ENCODE measurements around the gene THBS2. TPM values are rescaled to one million over a fixed set of nuclear protein-coding genes. Genes with fewer than 3 reads are reported as not detected.
A peak's percentile ranks its signal among the peaks of the same experiment; 100 is the strongest.

Gene THBS2
- total and polyA plus RNA-seq, 4 experiments from 2014 or later: 0.09 to 0.14 TPM; not detected in 2

DNA sequence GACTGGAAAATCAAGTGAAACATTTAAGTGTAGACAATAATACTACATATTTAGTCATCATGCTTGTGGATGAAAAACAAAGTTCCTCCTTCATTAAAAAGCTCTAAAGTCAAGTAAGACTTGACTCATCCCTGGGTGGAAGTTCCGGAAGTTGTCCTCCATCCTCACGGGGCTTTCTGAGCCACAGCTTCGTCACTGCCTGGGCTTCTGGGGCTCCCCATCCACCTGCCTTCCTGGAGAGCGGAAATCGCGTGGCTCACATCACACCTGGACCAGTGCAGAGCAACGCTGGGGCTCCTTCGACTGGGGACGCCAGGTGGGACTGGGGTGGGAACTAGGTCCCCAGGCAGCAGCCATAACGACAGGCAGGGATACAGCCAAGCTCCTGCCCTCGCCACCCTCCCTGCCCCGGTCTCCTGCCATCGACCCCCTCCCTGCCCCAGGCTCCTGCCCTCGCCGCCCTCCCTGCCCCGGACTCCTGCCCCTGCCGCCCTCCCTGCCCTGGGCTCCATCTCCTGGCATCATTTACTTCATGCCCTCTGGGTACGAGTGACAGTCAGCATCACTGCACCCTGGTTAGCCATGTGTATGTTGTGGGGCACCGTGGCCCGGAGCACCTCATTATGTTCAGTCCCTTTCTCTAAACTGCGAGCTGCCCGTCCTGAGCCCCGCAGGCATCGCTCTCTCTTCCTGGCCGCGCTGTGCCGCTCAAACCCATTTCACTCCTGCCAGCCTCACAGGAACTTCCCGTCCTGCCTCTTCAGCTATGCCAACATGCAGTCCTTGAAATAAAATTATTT is 12.9 kb downstream of the THBS2 start:
- H3K9me3 ChIP-seq (ENCODE audit: control insufficient read depth in 1 of 2, low read length in 2 of 2): no peaks in the 10 kb centered on the region
- intact Hi-C loops (cut with micrococcal nuclease): no loop called here
- Mint-ChIP-seq H3K27ac (no peak overlapping the region), H3K36me3 (no peaks in the 10 kb centered on the region), H3K4me1 (no peaks in the 10 kb centered on the region), H3K9me3 (no peaks in the 10 kb centered on the region), H3K4me3 (no peak overlapping the region), H3K27me3 (peaks cover 0 to 3% of the 10 kb centered on the region in 2 donors)
- CTCF ChIA-PET (ENCODE audit: partially characterized antibody): no interaction called here
- H3K36me3 ChIP-seq (ENCODE audit: insufficient read depth, low read length): no peaks in the 10 kb centered on the region
- H3K4me1 ChIP-seq (ENCODE audit: insufficient read depth, low read length): no peaks in the 10 kb centered on the region
- no peak overlapping the region for H3K4me3 ChIP-seq (ENCODE audit: low read length in 2 of 2)
- H3K27me3 ChIP-seq (ENCODE audit: insufficient read depth, low read length): no peaks in the 10 kb centered on the region
- DNase-seq: no peak
- no peak overlapping the region for H3K27ac ChIP-seq (ENCODE audit: low read depth, low read length)
- POLR2A ChIA-PET (ENCODE audit: partially characterized antibody): interaction anchor here (1.2 kb wide), 1 partner anchor 26 kb away, joined by 4 read pairs; no protein-coding TSS in a partner anchor

DNA sequence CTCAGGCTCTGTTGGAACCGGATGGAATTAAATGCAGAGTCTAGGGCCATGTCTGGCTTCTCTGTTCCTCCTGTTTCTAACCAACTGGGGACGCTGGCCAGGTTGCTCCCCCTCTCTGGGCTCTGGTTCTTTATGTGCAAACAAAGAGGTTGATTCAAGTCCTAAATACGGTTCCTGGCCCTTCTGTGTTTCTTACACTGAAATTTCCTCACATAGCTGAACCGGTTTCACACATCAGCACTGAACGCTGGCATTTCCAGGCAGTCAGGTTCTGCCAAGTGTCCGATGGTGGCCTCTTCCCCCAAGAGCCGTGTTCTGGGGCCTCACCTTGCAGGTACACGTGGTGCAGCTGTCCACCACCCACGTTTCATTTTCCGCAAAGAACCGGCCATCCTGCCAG is 13.5 kb downstream of the THBS2 start:
- H3K36me3 ChIP-seq (ENCODE audit: insufficient read depth, low read length): no peaks in the 10 kb centered on the region
- intact Hi-C loops (cut with micrococcal nuclease): no loop called here

DNA sequence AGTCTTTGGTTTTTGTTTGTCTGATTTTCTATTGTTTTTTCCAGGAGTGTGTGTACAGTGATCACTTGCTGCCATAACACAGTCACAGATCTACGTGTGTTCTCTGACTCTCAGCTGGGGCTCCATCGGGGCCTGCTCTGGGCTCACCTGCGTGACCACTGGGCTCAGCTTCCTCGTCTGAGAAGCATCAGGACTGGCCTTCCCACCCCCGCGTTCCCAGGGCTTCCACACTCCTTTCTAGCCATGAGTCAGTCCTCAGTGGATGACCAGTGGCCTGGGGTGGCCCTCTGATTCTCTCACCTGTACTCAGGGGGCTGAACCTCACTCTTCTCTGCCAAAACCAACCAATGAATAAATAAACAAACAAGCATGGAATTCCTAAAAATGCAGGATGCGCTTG is 14.5 kb downstream of the THBS2 start:
- Histone ChIP-seq H3K9me3 (ENCODE audit: control insufficient read depth in 1 of 2, low read length in 2 of 2) (no peaks in the 10 kb centered on the region), H3K4me3 (ENCODE audit: low read length in 2 of 2) (no peak overlapping the region), H3K27ac (ENCODE audit: low read depth, low read length) (no peak overlapping the region), H3K27me3 (ENCODE audit: insufficient read depth, low read length) (no peaks in the 10 kb centered on the region), H3K36me3 (ENCODE audit: insufficient read depth, low read length) (no peaks in the 10 kb centered on the region), H3K4me1 (ENCODE audit: insufficient read depth, low read length) (no peaks in the 10 kb centered on the region)
- H3K4me3 Mint-ChIP-seq: no peak overlapping the region
- no peak for DNase-seq
- H3K27ac Mint-ChIP-seq: no peak overlapping the region
- H3K9me3 Mint-ChIP-seq: peaks cover 0 to 5% (median 2%) of the 10 kb centered on the region in 8 donors
- POLR2A ChIA-PET (ENCODE audit: partially characterized antibody): no interaction called here
- CTCF ChIA-PET (ENCODE audit: partially characterized antibody): no interaction called here
- intact Hi-C loops (cut with micrococcal nuclease): no loop called here
- no peaks in the 10 kb centered on the region for H3K36me3 Mint-ChIP-seq
- no peaks in the 10 kb centered on the region for H3K4me1 Mint-ChIP-seq
- peaks cover 0 to 3% of the 10 kb centered on the region in 2 donors for H3K27me3 Mint-ChIP-seq

More for the DNA sequence above, 13.5 kb downstream of the THBS2 start:
- Mint-ChIP-seq H3K36me3 (no peaks in the 10 kb centered on the region), H3K27ac (no peak overlapping the region), H3K4me3 (no peak overlapping the region), H3K4me1 (no peaks in the 10 kb centered on the region), H3K27me3 (peaks cover 0 to 3% of the 10 kb centered on the region in 2 donors), H3K9me3 (peaks cover 0 to 2% (median 0%) of the 10 kb centered on the region in 8 donors)
- ChIA-PET POLR2A (ENCODE audit: partially characterized antibody) (no interaction called here), CTCF (ENCODE audit: partially characterized antibody) (no interaction called here)
- no peaks in the 10 kb centered on the region for H3K4me1 ChIP-seq (ENCODE audit: insufficient read depth, low read length)
- no peaks in the 10 kb centered on the region for H3K27me3 ChIP-seq (ENCODE audit: insufficient read depth, low read length)
- DNase-seq: no peak
- H3K27ac ChIP-seq (ENCODE audit: low read depth, low read length): no peak overlapping the region
- no peaks in the 10 kb centered on the region for H3K9me3 ChIP-seq (ENCODE audit: control insufficient read depth in 1 of 2, low read length in 2 of 2)
- H3K4me3 ChIP-seq (ENCODE audit: low read length in 2 of 2): no peak overlapping the region

GRCh38 chr6:169238766-169239165 is 14.9 kb downstream of the THBS2 start:
- Mint-ChIP-seq H3K27me3 (peaks cover 0 to 3% of the 10 kb centered on the region in 2 donors), H3K36me3 (no peaks in the 10 kb centered on the region), H3K4me1 (peaks cover 0 to 1% (median 0%) of the 10 kb centered on the region in 4 donors), H3K9me3 (peaks cover 0 to 6% (median 2%) of the 10 kb centered on the region in 8 donors), H3K4me3 (no peak overlapping the region), H3K27ac (no peak overlapping the region)
- DNase-seq: no peak
- H3K27me3 ChIP-seq (ENCODE audit: insufficient read depth, low read length): no peaks in the 10 kb centered on the region
- ChIA-PET CTCF (ENCODE audit: partially characterized antibody) (no interaction called here), POLR2A (ENCODE audit: partially characterized antibody) (no interaction called here)
- no peaks in the 10 kb centered on the region for H3K4me1 ChIP-seq (ENCODE audit: insufficient read depth, low read length)
- peaks cover 0 to 2% of the 10 kb centered on the region in 2 donors for H3K9me3 ChIP-seq (ENCODE audit: control insufficient read depth in 1 of 2, low read length in 2 of 2)
- no peaks in the 10 kb centered on the region for H3K36me3 ChIP-seq (ENCODE audit: insufficient read depth, low read length)
- intact Hi-C loops (cut with micrococcal nuclease): no loop called here
- no peak overlapping the region for H3K4me3 ChIP-seq (ENCODE audit: low read length in 2 of 2)
- H3K27ac ChIP-seq (ENCODE audit: low read depth, low read length): no peak overlapping the region

- ChIA-PET CTCF (ENCODE audit: partially characterized antibody) (no interaction called here), POLR2A (ENCODE audit: partially characterized antibody) (no interaction called here)
- no peaks in the 10 kb centered on the region for H3K36me3 ChIP-seq (ENCODE audit: insufficient read depth, low read length)
- Mint-ChIP-seq H3K27me3 (peaks cover 0 to 3% of the 10 kb centered on the region in 2 donors), H3K4me1 (peaks cover 0 to 4% (median 0%) of the 10 kb centered on the region in 4 donors), H3K4me3 (no peak overlapping the region), H3K9me3 (peaks cover 0 to 10% (median 5%) of the 10 kb centered on the region in 8 donors), H3K36me3 (no peaks in the 10 kb centered on the region), H3K27ac (no peak overlapping the region)
- no peaks in the 10 kb centered on the region for H3K27me3 ChIP-seq (ENCODE audit: insufficient read depth, low read length)
- no peak overlapping the region for H3K27ac ChIP-seq (ENCODE audit: low read depth, low read length)
- DNase-seq: no peak
- peaks cover 0 to 3% of the 10 kb centered on the region in 2 donors for H3K9me3 ChIP-seq (ENCODE audit: control insufficient read depth in 1 of 2, low read length in 2 of 2)
- H3K4me1 ChIP-seq (ENCODE audit: insufficient read depth, low read length): no peaks in the 10 kb centered on the region
- no peak overlapping the region for H3K4me3 ChIP-seq (ENCODE audit: low read length in 2 of 2)
- intact Hi-C loops (cut with micrococcal nuclease): no loop called here
These were observed 16.0 kb downstream of the THBS2 start for GRCh38 chr6:169237496-169238134.

DNA sequence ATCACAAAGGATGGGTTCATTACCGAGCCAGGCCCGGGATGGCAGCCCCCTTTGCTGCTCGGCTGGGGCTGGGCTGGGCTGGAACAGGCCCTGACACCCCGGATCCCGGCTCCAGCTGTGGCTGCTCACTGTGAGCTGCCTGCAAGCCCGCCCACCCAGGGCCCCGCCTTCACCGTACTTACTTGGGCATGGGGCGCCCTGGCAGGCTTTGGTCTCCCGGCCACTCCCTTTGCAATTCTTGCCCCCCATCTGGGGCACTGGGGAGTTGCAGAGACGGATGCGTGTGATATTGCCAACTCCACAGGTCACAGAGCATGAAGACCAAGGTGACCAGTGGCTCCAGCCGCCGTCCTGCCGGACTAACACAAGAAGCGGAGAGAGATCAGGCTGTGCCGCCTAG is 16.7 kb downstream of the THBS2 start:
- Histone ChIP-seq H3K4me3 (ENCODE audit: low read length in 2 of 2) (no peak overlapping the region), H3K9me3 (ENCODE audit: control insufficient read depth in 1 of 2, low read length in 2 of 2) (peaks cover 0 to 3% of the 10 kb centered on the region in 2 donors), H3K27me3 (ENCODE audit: insufficient read depth, low read length) (no peaks in the 10 kb centered on the region), H3K27ac (ENCODE audit: low read depth, low read length) (no peak overlapping the region), H3K36me3 (ENCODE audit: insufficient read depth, low read length) (no peaks in the 10 kb centered on the region), H3K4me1 (ENCODE audit: insufficient read depth, low read length) (no peaks in the 10 kb centered on the region)
- intact Hi-C loops (cut with micrococcal nuclease): no loop called here
- Mint-ChIP-seq H3K4me3 (peak overlapping the region in 1 of 8 donors; percentile 6), H3K27ac (no peak overlapping the region), H3K27me3 (peaks cover 0 to 3% of the 10 kb centered on the region in 2 donors), H3K36me3 (no peaks in the 10 kb centered on the region), H3K9me3 (peaks cover 0 to 10% (median 5%) of the 10 kb centered on the region in 8 donors), H3K4me1 (peaks cover 0 to 4% (median 0%) of the 10 kb centered on the region in 4 donors)
- ChIA-PET CTCF (ENCODE audit: partially characterized antibody) (no interaction called here), POLR2A (ENCODE audit: partially characterized antibody) (no interaction called here)
- no peak for DNase-seq

DNA sequence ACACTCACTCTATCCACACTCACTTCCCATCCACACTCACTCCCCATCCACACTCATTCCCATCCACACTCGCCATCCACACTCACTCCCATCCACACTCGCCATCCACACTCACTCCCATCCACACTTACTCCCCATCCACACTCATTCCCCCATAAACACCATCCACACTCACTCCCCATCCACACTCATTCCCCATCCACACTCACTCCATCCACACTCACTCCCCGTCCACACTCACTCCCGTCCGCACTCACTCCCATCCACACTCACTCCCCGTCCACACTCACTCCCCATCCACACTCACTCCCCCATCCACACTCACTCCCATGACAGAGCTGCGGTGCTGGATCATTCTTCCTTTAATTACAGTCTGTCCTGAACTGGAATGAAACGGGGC is 17.1 kb downstream of the THBS2 start:
- Mint-ChIP-seq H3K27ac (no peak overlapping the region), H3K4me3 (no peak overlapping the region), H3K4me1 (peaks cover 0 to 4% (median 0%) of the 10 kb centered on the region in 4 donors), H3K36me3 (no peaks in the 10 kb centered on the region), H3K27me3 (peaks cover 0 to 3% of the 10 kb centered on the region in 2 donors), H3K9me3 (peaks cover 0 to 10% (median 5%) of the 10 kb centered on the region in 8 donors)
- POLR2A ChIA-PET (ENCODE audit: partially characterized antibody): no interaction called here
- H3K4me3 ChIP-seq (ENCODE audit: low read length in 2 of 2): no peak overlapping the region
- no peaks in the 10 kb centered on the region for H3K27me3 ChIP-seq (ENCODE audit: insufficient read depth, low read length)
- no peaks in the 10 kb centered on the region for H3K36me3 ChIP-seq (ENCODE audit: insufficient read depth, low read length)
- intact Hi-C loops (cut with micrococcal nuclease): no loop called here
- DNase-seq: no peak
- H3K9me3 ChIP-seq (ENCODE audit: control insufficient read depth in 1 of 2, low read length in 2 of 2): peaks cover 0 to 3% of the 10 kb centered on the region in 2 donors
- CTCF ChIA-PET (ENCODE audit: partially characterized antibody): no interaction called here
- H3K27ac ChIP-seq (ENCODE audit: low read depth, low read length): no peak overlapping the region
- H3K4me1 ChIP-seq (ENCODE audit: insufficient read depth, low read length): no peaks in the 10 kb centered on the region
